Heart right ventricle (tissue), 16 donors: Measurements from ENCODE around the gene RFTN2. TPM values are rescaled to one million over a fixed set of nuclear protein-coding genes. Genes with fewer than 3 reads are reported as not detected.

Experiments
- ATAC-seq, 8 donors: fragments of 200-7000 bp; cut with Tn5 transposase; one replicate each; pipeline ENCODE4 v1.9.1; 2020; ENCODE audit warnings: mild to moderate bottlenecking in 8 of 8, moderate library complexity in 8 of 8, moderate number of reproducible peaks in 1 of 8
- DNase-seq, 2 donors: peaks; one replicate each; pipeline ENCODE4 v3.0.0-alpha.2; 2020
- H3K27ac ChIP-seq, 10 donors: fragments of 200-600 bp; sonication (generic) in 2 of 10; one replicate each; pipeline versions ENCODE4 v1.5.0 to v1.8.0; 2020 to 2022; ENCODE audit warnings: mild to moderate bottlenecking in 3 of 10
- H3K27me3 ChIP-seq, 7 donors: fragments of 200-600 bp; one replicate each; pipeline ENCODE4 v1.8.0; 2021 to 2022; ENCODE audit warnings: mild to moderate bottlenecking in 2 of 7
- H3K36me3 ChIP-seq, 9 donors: fragments of 200-600 bp; sonication (generic) in 1 of 9; one replicate each; pipeline versions ENCODE4 v1.5.0 to v1.8.0; 2020 to 2022; ENCODE audit warnings: mild to moderate bottlenecking in 2 of 9
- H3K4me1 ChIP-seq, 9 donors: fragments of 200-600 bp; sonication (generic) in 1 of 9; one replicate each; pipeline versions ENCODE4 v1.5.0 to v1.8.0; 2020 to 2022; ENCODE audit warnings: mild to moderate bottlenecking in 4 of 9
- H3K4me3 ChIP-seq, 10 donors: fragments of 200-600 bp; sonication (generic) in 2 of 10; one replicate each; pipeline versions ENCODE4 v1.5.0 to v1.8.0; 2020 to 2022; ENCODE audit warnings: mild to moderate bottlenecking in 7 of 10, moderate library complexity in 2 of 10
- H3K9me3 ChIP-seq, 11 donors: fragments of 200-600 bp in 10 of 11; sonication (generic) in 2 of 11; one replicate each; pipeline versions ENCODE4 v1.5.0 to v1.8.0; 2013 to 2022; ENCODE audit warnings: mild to moderate bottlenecking in 2 of 11, control low read depth in 1 of 11, moderate library complexity in 1 of 11
- CTCF ChIP-seq, 9 donors: fragments of 200-600 bp; sonication (generic) in 2 of 9; IDR thresholded peaks; one replicate each; pipeline versions ENCODE4 v1.5.0 to v1.8.0; 2021 to 2022; ENCODE audit warnings: antibody characterized with exemption in 9 of 9, mild to moderate bottlenecking in 5 of 9, moderate library complexity in 1 of 9
- WGBS, 2 donors: extraction: QIAGEN DNeasy Blood & Tissue Kit; methylation state at CpG; one replicate each; pipeline ENCODE4 v1.1.7; 2013; ENCODE audit warnings: inconsistent platforms in 1 of 2; 5-methylcytosine and 5-hydroxymethylcytosine counted together
- intact Hi-C, 10 donors: fragments of 100-400 bp; cut with DNase I; formaldehyde crosslinking; loops; one replicate each; pipeline versions ENCODE4 v1.11.1 to v1.14.2; 2022
- polyA plus RNA-seq, 2 donors: library from polyadenylated mRNA; stranded (reverse); fragments of 200-250 nt; gene quantifications; one replicate each; pipeline ENCODE4 v1.2.3, GENCODE V29; 2013
- total RNA-seq, 10 donors: library from RNA; stranded (reverse); fragmentation: NEBNext Ultra II Directional in 3 of 10; extraction: Animal tissue kit (Norgen Biotek cat#: 25700) in 3 of 10; gene quantifications; one replicate each; pipeline versions ENCODE4 v1.2.1 to v1.2.4, GENCODE V29; 2021 to 2023
- donor health status: Arrhythmogenic right ventricular cardiomyopathy.
- donor health status: ischemic (EF 13 %, LVEDD 7.1; RV severe dilation, severe dysfunction).
- donor health status: healthy with polysubstance abuse.
- donor health status: DM: no; HTN: yes; CAD: no.
- donor health status: DM: no; HTN: no; CAD: no.
- donor health status: ischemic (EF 25% LVEDD 6.9; RV normal size, moderate dysfunction).
- donor health status: ischemic (EF 25% LVEDD 5.7; RV mildly dilated, moderate dysfunction).
- donor health status: healthy.
- donor health status: DM: yes; HTN: yes; CAD: no.
- donor health status: Ischemic cardiomyopathy.
- donor health status: ischemic (EF 35%, LVEDD 5.7; RV mildly dilated, moderate dysfunction).
- donor health status: nonischemic (EF 11% LVEDD 7.7; RV severe dilation, severe dysfunction).
- donor health status: DM: yes; HTN: yes; CAD: no.
- donor health status: PGD.
- donor health status: ischemic (EF 29% LVEDD 5.4; RV normal size, mild dysfunction).
- donor health status: nonischemic (EF 23%, LVEDD 6.1; RV moderate dilation, normal function).

RFTN2 gene
- total and polyA plus RNA-seq, 12 donors: 1.2 to 8.4 (median 3.5) TPM

GRCh38 chr2:197669077-197669476, 6.3 kb downstream of the RFTN2 start:
- Histone ChIP-seq H3K27ac (no peak overlapping the region), H3K9me3 (peaks cover 0 to 61% (median 27%) of the 10 kb centered on the region in 11 donors), H3K4me3 (no peak overlapping the region), H3K27me3 (no peaks in the 10 kb centered on the region), H3K36me3 (no peaks in the 10 kb centered on the region), H3K4me1 (peaks cover 0 to 16% (median 0%) of the 10 kb centered on the region in 9 donors)
- DNase-seq (no peak), ATAC-seq (no peak)
- no peak for TF ChIP-seq CTCF (IDR thresholded peaks at IDR 0.05)
- intact Hi-C loops: no loop called here

- no peaks in the 10 kb centered on the region for H3K36me3 ChIP-seq
- no peak for ATAC-seq
- no peak overlapping the region for H3K4me3 ChIP-seq
- H3K9me3 ChIP-seq: peaks cover 0 to 69% (median 28%) of the 10 kb centered on the region in 11 donors
- intact Hi-C loops: no loop called here
- H3K27ac ChIP-seq: no peak overlapping the region
- 93 to 100% methylated on average over 3 of the region's 3 CpGs for WGBS, 2 donors
- TF ChIP-seq CTCF (IDR thresholded peaks at IDR 0.05): no peak
- no peak for DNase-seq
- no peaks in the 10 kb centered on the region for H3K27me3 ChIP-seq
- H3K4me1 ChIP-seq: peaks cover 0 to 11% (median 0%) of the 10 kb centered on the region in 9 donors
Measured at GRCh38 chr2:197668296-197668695, 7.1 kb downstream of the RFTN2 start.

DNA sequence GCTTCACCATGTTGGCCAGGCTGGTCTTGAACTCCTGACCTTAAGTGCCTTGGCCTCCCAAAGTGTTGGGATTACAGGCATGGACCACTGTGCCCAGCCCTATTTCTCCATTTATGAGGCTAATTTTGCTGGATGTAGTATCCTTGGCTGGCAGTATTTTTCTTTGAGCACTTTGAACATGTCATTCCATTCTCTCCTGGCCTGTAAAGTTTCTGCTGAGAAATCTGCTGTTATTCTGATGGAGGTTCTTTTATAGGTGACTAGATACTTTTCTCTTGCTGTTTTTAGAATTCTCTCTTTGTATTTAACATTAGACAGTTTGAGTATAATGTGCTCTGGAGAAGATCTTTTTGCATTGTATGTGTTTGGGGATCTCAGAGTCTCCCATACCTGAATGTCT, 9.1 kb downstream of the RFTN2 start:
- H3K9me3 ChIP-seq: peaks cover 0 to 89% (median 33%) of the 10 kb centered on the region in 11 donors
- no peak for ATAC-seq
- H3K27me3 ChIP-seq: no peaks in the 10 kb centered on the region

GRCh38 chr2:197661626-197662025, 13.8 kb downstream of the RFTN2 start:
- intact Hi-C loops: no loop called here
- no peak overlapping the region for H3K4me3 ChIP-seq
- H3K4me1 ChIP-seq: no peaks in the 10 kb centered on the region
- DNase-seq (no peak), ATAC-seq (no peak)
- H3K27ac ChIP-seq: no peak overlapping the region
- H3K27me3 ChIP-seq: no peaks in the 10 kb centered on the region
- no peak for TF ChIP-seq CTCF (IDR thresholded peaks at IDR 0.05)
- peaks cover 0 to 63% (median 24%) of the 10 kb centered on the region in 11 donors for H3K9me3 ChIP-seq
- no peaks in the 10 kb centered on the region for H3K36me3 ChIP-seq
- WGBS, 2 donors: 70 to 74% methylated on average over 3 of the region's 3 CpGs

More for the DNA sequence above, 9.1 kb downstream of the RFTN2 start:
- no peak for TF ChIP-seq CTCF (IDR thresholded peaks at IDR 0.05)
- intact Hi-C loops: no loop called here
- Histone ChIP-seq H3K4me3 (no peak overlapping the region), H3K36me3 (no peaks in the 10 kb centered on the region), H3K4me1 (peaks cover 0 to 4% (median 0%) of the 10 kb centered on the region in 9 donors), H3K27ac (no peak overlapping the region)
- no peak for DNase-seq
